ENCODE results near the gene RETREG1.
"Not testable (repeated sequence)": the region's sequence is repeated elsewhere in the genome, so short reads cannot be mapped to it uniquely, and the experiment has no call there.

RETREG1 gene

GRCh38 chr5:16480144-16480543, 136.7 kb downstream of the RETREG1 start:
- DNase-seq (ENCODE audit: low read depth) = no peak
- in situ Hi-C loops (cut with HindIII; ENCODE audit: low sequenced_read_pairs) = no loop called here
- TF ChIP-seq, protein P1, sequence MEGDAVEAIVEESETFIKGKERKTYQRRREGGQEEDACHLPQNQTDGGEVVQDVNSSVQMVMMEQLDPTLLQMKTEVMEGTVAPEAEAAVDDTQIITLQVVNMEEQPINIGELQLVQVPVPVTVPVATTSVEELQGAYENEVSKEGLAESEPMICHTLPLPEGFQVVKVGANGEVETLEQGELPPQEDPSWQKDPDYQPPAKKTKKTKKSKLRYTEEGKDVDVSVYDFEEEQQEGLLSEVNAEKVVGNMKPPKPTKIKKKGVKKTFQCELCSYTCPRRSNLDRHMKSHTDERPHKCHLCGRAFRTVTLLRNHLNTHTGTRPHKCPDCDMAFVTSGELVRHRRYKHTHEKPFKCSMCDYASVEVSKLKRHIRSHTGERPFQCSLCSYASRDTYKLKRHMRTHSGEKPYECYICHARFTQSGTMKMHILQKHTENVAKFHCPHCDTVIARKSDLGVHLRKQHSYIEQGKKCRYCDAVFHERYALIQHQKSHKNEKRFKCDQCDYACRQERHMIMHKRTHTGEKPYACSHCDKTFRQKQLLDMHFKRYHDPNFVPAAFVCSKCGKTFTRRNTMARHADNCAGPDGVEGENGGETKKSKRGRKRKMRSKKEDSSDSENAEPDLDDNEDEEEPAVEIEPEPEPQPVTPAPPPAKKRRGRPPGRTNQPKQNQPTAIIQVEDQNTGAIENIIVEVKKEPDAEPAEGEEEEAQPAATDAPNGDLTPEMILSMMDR (IDR thresholded peaks at IDR 0.05; ENCODE audit: low read depth, low read length, missing control alignments) = no peak
- no peak overlapping the region for H3K4me3 ChIP-seq (ENCODE audit: low read depth, low read length)

DNA sequence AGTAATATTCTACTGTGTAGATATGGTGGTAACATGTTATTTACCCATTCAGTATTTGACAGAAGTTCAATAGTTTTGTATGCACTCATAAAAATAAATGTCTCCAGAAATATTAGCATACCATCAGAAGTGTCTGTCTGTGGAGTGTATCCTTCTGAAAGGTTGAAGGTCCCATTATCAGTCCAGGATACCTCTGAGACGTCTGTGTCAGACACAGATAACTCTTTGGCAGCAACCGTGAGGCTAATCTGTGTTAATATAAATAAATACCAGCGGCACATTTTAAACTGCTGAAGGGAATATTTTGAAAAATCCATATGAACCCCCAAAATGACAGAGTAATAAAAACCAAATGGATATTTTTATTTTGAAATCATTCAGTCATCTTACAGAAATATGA, 139.3 kb downstream of the RETREG1 start:
- no peak for DNase-seq (ENCODE audit: low read depth)
- in situ Hi-C loops (cut with HindIII; ENCODE audit: low sequenced_read_pairs) = no loop called here
- TF ChIP-seq, protein P1 (IDR thresholded peaks at IDR 0.05; ENCODE audit: low read depth, low read length, missing control alignments) = no peak
- H3K4me3 ChIP-seq (ENCODE audit: low read depth, low read length) = no peak overlapping the region

- DNase-seq (ENCODE audit: low read depth); H3K4me3 ChIP-seq (ENCODE audit: low read depth, low read length); in situ Hi-C loops (cut with HindIII; ENCODE audit: low sequenced_read_pairs): not testable (repeated sequence)
Observed at GRCh38 chr5:16476417-16476816, 140.4 kb downstream of the RETREG1 start.

GRCh38 chr5:16471387-16471786, 145.4 kb downstream of the RETREG1 start:
- H3K4me3 ChIP-seq (ENCODE audit: low read depth, low read length) = no peak overlapping the region
- in situ Hi-C loops (cut with HindIII; ENCODE audit: low sequenced_read_pairs) = no loop called here
- DNase-seq (ENCODE audit: low read depth) = no peak
- TF ChIP-seq, protein P1 (IDR thresholded peaks at IDR 0.05; ENCODE audit: low read depth, low read length, missing control alignments) = no peak

DNA sequence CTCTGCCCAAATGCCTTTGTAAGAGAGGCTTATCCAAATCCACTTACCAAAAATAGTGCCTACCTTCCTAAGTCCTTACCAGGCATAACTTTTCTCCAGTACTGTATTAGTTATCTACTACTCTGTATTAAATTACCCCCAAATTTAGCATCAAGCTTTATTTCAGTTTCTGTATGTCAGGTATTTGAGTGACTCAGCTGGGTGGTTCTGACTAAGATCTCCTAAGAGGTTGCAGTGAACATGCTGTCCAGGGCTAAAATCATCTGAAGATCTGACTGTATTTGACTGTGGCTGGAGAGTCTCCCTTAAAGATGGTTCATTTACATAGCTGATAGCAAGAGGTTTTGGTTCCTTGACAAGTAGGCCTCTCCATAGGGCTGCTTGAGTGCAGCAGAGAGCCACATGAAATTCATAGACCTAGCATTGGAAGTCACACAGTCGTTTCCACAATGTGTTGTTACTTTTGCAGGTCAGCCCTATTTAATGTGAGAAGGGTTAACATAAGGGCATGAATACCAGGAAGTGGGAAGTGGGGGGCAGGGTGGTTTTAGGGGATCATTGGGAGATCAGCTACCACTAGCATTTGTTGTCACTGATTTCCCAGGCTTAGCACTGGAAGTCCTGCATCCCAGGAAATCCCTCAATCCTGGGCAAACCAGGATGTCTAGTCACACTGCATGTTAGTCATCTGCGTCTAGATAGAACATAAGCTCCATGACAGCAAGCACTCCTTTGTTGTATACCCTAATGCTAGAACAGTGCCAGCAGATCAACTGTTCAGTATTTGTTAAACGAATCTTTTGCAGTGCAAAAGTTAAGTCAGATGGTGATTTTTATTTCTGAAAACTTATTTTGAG, 149.2 kb downstream of the RETREG1 start:
- TF ChIP-seq, protein P1 (IDR thresholded peaks at IDR 0.05; ENCODE audit: low read depth, low read length, missing control alignments) = no peak
- no peak overlapping the region for H3K4me3 ChIP-seq (ENCODE audit: low read depth, low read length)
- in situ Hi-C loops (cut with HindIII; ENCODE audit: low sequenced_read_pairs) = no loop called here
- no peak for DNase-seq (ENCODE audit: low read depth)

DNA sequence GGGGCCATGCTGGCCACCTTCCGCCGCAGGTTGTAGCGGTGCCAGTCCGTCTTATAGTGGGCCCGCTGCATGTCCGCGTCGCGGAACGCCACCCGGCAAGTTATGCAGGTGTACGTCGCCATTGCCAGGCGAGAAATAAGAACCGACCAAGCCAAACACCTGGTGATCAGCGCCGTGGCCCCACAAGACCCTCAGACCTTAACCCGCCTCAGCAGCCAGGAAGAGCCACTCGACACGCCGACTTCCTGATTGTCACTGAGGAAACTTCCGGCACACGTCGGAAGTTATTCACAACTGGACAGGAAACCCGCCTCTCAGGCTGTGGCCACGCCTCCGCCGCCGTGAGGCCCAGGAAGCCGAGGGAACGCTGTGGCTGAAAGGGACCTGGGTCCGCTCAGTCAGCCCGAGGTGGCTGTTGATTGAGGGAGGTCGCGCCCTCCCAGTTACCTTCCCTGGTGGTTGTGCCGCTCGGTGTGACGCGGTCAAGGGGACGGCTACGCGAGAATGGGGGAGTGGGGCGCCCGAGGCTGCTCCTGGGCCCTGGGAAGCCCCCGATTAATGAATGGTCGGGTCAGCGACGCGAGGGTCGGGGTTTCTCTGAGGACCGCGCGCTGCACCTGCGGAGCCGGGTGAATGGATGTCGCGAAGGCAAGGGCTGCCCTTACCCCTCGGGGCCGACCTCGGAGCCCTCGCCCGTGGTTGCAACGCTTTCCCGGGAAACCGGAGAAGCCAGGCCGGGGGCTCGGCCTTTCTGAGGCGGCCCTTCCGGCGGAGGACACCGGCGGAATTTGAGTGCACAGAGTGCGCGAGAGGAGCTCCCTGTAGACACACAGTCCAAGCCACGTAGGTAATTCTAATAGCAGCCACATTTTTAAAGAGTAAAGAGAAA, 151.0 kb downstream of the RETREG1 start, which contains the start of gene ZNF622:
Gene ZNF622 (minus strand): TSS at position 257 of the 889 bp plus-strand sequence. CDS start 135 bp downstream, at position 122.
- in situ Hi-C loops (cut with HindIII; ENCODE audit: low sequenced_read_pairs) = no loop called here
- DNase-seq (ENCODE audit: low read depth) = peak; percentile 65
- TF ChIP-seq, protein P1 (IDR thresholded peaks at IDR 0.05; ENCODE audit: low read depth, low read length, missing control alignments) = no peak
- peak within 1 kb of the TSS; percentile 98 for H3K4me3 ChIP-seq (ENCODE audit: low read depth, low read length)

Measured in astrocyte of the cerebellum (primary cell).